Ammon's horn (tissue), 1 donor: ENCODE results near the gene EMC6.

Source experiments
- DNase-seq: peaks from one replicate; pipeline ENCODE4 v3.0.0-alpha.2; 2016; ENCODE audit warnings: low spot score

EMC6 gene

GRCh38 chr17:3668279-3669084, at the start of gene EMC6, which contains the start of gene TAX1BP3:
Gene EMC6 (plus strand): TSS chr17:3668812. CDS start chr17:3669147, 335 bp downstream.
Gene TAX1BP3 (minus strand): TSS chr17:3668578. CDS start chr17:3668526, 52 bp downstream.
- peak; percentile 98 for DNase-seq

GRCh38 chr17:3621146-3621720, 47.4 kb upstream of the EMC6 start:
- DNase-seq: no peak

- DNase-seq: no peak
Observed at GRCh38 chr17:3622977-3623594, 45.5 kb upstream of the EMC6 start.

GRCh38 chr17:3626831-3627768, 41.5 kb upstream of the EMC6 start:
- peak; percentile 41 for DNase-seq

- no peak for DNase-seq
Observed at GRCh38 chr17:3627769-3628167, 40.8 kb upstream of the EMC6 start.

- DNase-seq: peak; percentile 36
Observed at GRCh38 chr17:3630781-3631180, 37.8 kb upstream of the EMC6 start.

GRCh38 chr17:3632287-3632686, 36.3 kb upstream of the EMC6 start:
- no peak for DNase-seq

GRCh38 chr17:3635474-3636153, 33.0 kb upstream of the EMC6 start:
- no peak for DNase-seq

- peak; percentile 98 for DNase-seq
Observed at GRCh38 chr17:3636154-3636907, 32.3 kb upstream of the EMC6 start, which contains the start of the genes CTNS and SHPK. Gene CTNS (plus strand): TSS chr17:3636760. CDS start chr17:3640207, 3,447 bp downstream. Gene SHPK (minus strand): TSS chr17:3636250. CDS start chr17:3636219, 31 bp downstream.

GRCh38 chr17:3636908-3637373, 31.7 kb upstream of the EMC6 start:
- DNase-seq: no peak

GRCh38 chr17:3639981-3640596, 28.5 kb upstream of the EMC6 start:
- DNase-seq: no peak

- DNase-seq: no peak
Observed at GRCh38 chr17:3641014-3641413, 27.6 kb upstream of the EMC6 start.

GRCh38 chr17:3641717-3642486, 26.7 kb upstream of the EMC6 start:
- DNase-seq: no peak

GRCh38 chr17:3643889-3644349, 24.7 kb upstream of the EMC6 start:
- DNase-seq: no peak

GRCh38 chr17:3645310-3645709, 23.3 kb upstream of the EMC6 start:
- DNase-seq: no peak

- no peak for DNase-seq
Observed at GRCh38 chr17:3647251-3647650, 21.4 kb upstream of the EMC6 start.

GRCh38 chr17:3647769-3648555, 20.6 kb upstream of the EMC6 start:
- peak; percentile 88 for DNase-seq

GRCh38 chr17:3655766-3656165, 12.8 kb upstream of the EMC6 start:
- DNase-seq: no peak
